PFSK-1 (cell line): ENCODE results near the gene TULP3.

Experiments used
- FOXP2 ChIP-seq: optimal IDR thresholded peaks from 2 replicates; pipeline ENCODE3; 2011; ENCODE audit warnings: borderline replicate concordance, control low read depth, inconsistent platforms; ENCODE audit not compliant: insufficient read depth; ENCODE audit errors: extremely low read length, extremely low read depth
- POLR2AphosphoS5 ChIP-seq: IDR thresholded peaks from 2 replicates; pipeline ENCODE4 v1.6.1; 2012; ENCODE audit warnings: low read depth, mild to moderate bottlenecking, control low read depth, low read length, moderate library complexity
- REST ChIP-seq, 2 experiments: IDR thresholded peaks; 2 replicates each; pipeline versions ENCODE4 v1.6.1 to v1.8.0; 2011 to 2012; ENCODE audit warnings: low read depth in 2 of 2, low read length in 2 of 2, control low read depth in 1 of 2, inconsistent platforms in 1 of 2, mild to moderate bottlenecking in 1 of 2, moderate library complexity in 1 of 2; ENCODE audit not compliant: insufficient read depth in 1 of 2
- SIN3A ChIP-seq: IDR thresholded peaks from 2 replicates; pipeline ENCODE4 v1.6.1; 2012; ENCODE audit warnings: mild to moderate bottlenecking, low read length, moderate library complexity, borderline replicate concordance; ENCODE audit not compliant: insufficient read depth
- TAF1 ChIP-seq: IDR thresholded peaks from 2 replicates; pipeline ENCODE4 v1.6.1; 2012; ENCODE audit warnings: low read length, control low read depth, borderline replicate concordance; ENCODE audit not compliant: insufficient read depth

- TF ChIP-seq POLR2AphosphoS5 (peak; percentile 16; the same call in 1 of the 2 replicates), TAF1 (no peak), SIN3A (no peak), REST (IDR thresholded peaks at IDR 0.05; ENCODE audit: insufficient read depth in 1 of 2, low read depth in 2 of 2, low read length in 2 of 2) (no peak), FOXP2 (no peak)
Observed at GRCh38 chr12:2857576-2857975, 33.1 kb upstream of the TULP3 start.
